Measurements from ENCODE around the gene GADL1.

Gene GADL1

DNA sequence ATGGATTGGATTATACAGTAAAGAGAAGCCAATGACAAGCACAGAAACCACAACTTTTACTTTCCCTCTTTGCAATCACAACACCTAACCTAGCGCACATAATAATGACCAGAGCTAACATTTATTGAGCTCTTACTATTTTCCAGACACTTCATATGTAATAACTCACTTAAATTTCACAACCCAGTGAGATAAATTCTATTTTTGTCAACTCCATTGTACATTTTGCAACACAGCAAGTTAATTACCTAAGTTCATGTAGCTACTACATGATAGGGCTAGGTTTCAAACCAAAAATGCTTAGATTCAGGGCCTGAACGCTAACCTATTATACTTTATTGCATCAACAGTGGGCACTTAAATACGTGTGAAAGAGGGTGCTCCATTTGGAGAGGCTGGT lies 89.5 kb downstream of the GADL1 start:
- TF ChIP-seq, protein P1, sequence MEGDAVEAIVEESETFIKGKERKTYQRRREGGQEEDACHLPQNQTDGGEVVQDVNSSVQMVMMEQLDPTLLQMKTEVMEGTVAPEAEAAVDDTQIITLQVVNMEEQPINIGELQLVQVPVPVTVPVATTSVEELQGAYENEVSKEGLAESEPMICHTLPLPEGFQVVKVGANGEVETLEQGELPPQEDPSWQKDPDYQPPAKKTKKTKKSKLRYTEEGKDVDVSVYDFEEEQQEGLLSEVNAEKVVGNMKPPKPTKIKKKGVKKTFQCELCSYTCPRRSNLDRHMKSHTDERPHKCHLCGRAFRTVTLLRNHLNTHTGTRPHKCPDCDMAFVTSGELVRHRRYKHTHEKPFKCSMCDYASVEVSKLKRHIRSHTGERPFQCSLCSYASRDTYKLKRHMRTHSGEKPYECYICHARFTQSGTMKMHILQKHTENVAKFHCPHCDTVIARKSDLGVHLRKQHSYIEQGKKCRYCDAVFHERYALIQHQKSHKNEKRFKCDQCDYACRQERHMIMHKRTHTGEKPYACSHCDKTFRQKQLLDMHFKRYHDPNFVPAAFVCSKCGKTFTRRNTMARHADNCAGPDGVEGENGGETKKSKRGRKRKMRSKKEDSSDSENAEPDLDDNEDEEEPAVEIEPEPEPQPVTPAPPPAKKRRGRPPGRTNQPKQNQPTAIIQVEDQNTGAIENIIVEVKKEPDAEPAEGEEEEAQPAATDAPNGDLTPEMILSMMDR (IDR thresholded peaks at IDR 0.05), result no peak
- H3K27me3 Mint-ChIP-seq (ENCODE audit: low read depth, poor library complexity), result peaks cover 4% of the 10 kb centered on the region
- H3K4me3 Mint-ChIP-seq, result no peak overlapping the region
- no peaks in the 10 kb centered on the region for H3K9me3 Mint-ChIP-seq
- no peak overlapping the region for H3K27ac Mint-ChIP-seq
- no peaks in the 10 kb centered on the region for H3K36me3 Mint-ChIP-seq (ENCODE audit: low read depth)
- no peak for DNase-seq
- no peaks in the 10 kb centered on the region for H3K4me1 Mint-ChIP-seq

DNA sequence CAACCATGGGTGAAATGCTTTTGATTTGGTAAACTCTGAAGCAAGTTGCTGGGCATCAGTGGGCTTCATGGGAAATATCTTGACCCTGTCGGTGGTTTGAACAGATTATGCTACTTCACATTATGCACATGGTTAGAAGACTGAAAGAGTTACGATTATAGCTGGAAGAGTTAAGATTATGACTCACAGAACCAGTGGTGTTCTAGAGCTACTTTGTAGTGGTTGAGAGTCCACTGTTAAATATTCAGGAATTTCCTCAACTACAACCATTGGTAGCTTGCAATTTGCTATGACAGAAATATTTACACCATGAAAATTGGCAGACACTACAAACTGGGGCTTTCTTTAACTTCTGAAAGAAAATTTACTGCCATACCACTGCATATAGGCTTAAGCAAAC lies 99.3 kb downstream of the GADL1 start:
- Mint-ChIP-seq H3K4me1 (no peaks in the 10 kb centered on the region), H3K27me3 (ENCODE audit: low read depth, poor library complexity) (peaks cover 3% of the 10 kb centered on the region), H3K36me3 (ENCODE audit: low read depth) (no peaks in the 10 kb centered on the region), H3K27ac (no peak overlapping the region), H3K4me3 (no peak overlapping the region), H3K9me3 (peaks cover 7% of the 10 kb centered on the region)
- DNase-seq, result no peak
- TF ChIP-seq, protein P1 (IDR thresholded peaks at IDR 0.05), result no peak

DNA sequence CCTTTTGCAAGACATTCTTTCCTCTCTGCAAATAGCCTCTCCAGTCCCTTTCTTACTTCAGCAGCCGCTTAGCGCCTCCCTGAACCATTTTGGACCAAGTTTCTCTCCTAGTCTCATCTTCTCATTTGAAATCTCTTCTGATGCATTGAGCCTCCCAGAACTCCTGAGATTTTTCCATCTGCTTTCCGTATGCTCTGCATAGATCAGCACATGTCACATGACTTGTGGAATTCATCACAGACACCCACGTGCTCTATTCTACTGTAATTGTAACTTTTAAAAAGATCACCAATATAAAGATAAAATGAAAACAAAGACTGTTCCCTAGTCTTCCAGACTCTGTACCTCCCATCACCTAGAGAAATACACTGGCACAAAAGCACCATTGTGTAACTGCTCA lies 100.7 kb downstream of the GADL1 start:
- TF ChIP-seq, protein P1 (IDR thresholded peaks at IDR 0.05), result no peak

DNA sequence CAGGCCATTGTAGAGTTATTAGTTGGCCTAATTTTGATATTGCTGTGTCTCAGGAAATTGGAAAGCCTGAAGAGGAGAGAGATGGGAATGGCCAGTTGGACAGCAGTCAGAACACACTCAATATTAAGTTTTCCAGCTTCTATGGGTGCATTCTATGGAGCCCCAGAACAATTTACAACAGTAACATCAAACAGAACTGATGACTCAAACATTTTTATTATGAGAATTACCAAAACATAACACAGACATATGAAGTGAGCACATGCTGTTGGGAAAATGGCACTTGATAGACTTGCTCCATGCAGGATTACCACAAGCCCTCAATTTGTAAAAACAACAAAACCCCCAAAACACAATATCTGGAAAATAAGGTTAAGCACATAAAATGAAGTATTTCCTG lies 104.3 kb downstream of the GADL1 start:
- H3K4me1 Mint-ChIP-seq, result no peaks in the 10 kb centered on the region
- H3K36me3 Mint-ChIP-seq (ENCODE audit: low read depth), result no peaks in the 10 kb centered on the region
- no peak for DNase-seq
- H3K27me3 Mint-ChIP-seq (ENCODE audit: low read depth, poor library complexity), result peaks cover 3% of the 10 kb centered on the region
- H3K9me3 Mint-ChIP-seq, result peaks cover 7% of the 10 kb centered on the region
- H3K4me3 Mint-ChIP-seq, result no peak overlapping the region
- no peak overlapping the region for H3K27ac Mint-ChIP-seq
- TF ChIP-seq, protein P1 (IDR thresholded peaks at IDR 0.05), result no peak

More for the DNA sequence above, 100.7 kb downstream of the GADL1 start:
- Mint-ChIP-seq H3K27ac (no peak overlapping the region), H3K27me3 (ENCODE audit: low read depth, poor library complexity) (peaks cover 3% of the 10 kb centered on the region), H3K4me3 (no peak overlapping the region), H3K4me1 (no peaks in the 10 kb centered on the region), H3K36me3 (ENCODE audit: low read depth) (no peaks in the 10 kb centered on the region), H3K9me3 (peaks cover 7% of the 10 kb centered on the region)
- no peak for DNase-seq

DNA sequence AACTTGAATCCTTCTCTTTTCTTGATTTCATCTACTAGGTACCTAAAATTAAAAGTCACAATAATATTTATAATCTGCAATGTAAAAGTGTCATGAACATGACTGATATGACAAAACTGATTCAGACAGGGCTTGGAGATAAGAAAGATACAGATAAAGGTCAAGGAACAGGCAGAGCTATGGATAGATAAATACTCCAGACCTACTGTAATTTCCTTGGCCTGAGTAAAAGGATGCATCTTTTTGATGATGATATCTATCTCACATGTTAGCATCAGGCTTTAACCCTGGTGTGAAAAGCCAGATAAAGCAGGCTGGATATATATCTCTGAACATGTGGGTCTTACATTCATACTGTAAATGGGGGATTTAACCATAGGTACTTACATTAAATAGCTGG lies 108.1 kb downstream of the GADL1 start:
- no peak for DNase-seq
- TF ChIP-seq, protein P1 (IDR thresholded peaks at IDR 0.05), result no peak
- H3K9me3 Mint-ChIP-seq, result peaks cover 1% of the 10 kb centered on the region
- H3K4me3 Mint-ChIP-seq, result no peak overlapping the region
- no peaks in the 10 kb centered on the region for H3K4me1 Mint-ChIP-seq
- no peak overlapping the region for H3K27ac Mint-ChIP-seq
- H3K36me3 Mint-ChIP-seq (ENCODE audit: low read depth), result no peaks in the 10 kb centered on the region
- H3K27me3 Mint-ChIP-seq (ENCODE audit: low read depth, poor library complexity), result no peaks in the 10 kb centered on the region

DNA sequence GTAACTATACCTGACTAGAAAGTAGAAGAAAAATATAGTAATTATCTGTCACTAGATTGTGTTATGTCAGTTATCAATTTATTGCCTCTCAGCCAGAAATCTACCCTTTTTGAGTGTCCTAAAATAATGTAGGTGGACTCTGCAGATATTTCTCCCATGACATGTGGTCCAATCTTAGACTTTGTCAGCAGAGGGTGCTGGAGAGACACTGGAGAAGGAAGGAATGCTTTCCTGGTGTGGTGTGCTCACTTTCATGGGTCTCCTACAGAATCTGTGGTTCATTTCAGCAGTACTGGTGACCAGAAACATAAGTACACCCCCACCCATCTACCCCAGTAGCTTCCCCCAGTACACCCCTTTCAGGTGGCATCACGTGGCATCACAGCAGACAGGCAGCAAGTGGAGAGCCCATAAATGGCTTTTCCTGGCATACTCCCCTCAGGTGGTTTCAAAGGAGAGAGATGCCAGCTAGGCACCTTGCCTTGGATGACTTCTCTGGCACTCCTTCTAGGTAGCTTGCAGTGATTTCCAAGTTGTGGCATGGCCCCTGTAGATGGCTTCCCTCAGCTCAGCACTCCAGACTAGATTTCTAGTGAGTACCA lies 114.7 kb downstream of the GADL1 start:
- H3K27me3 Mint-ChIP-seq (ENCODE audit: low read depth, poor library complexity), result no peaks in the 10 kb centered on the region
- H3K4me3 Mint-ChIP-seq, result no peak overlapping the region
- no peak for DNase-seq
- H3K36me3 Mint-ChIP-seq (ENCODE audit: low read depth), result no peaks in the 10 kb centered on the region
- no peaks in the 10 kb centered on the region for H3K4me1 Mint-ChIP-seq
- no peak overlapping the region for H3K27ac Mint-ChIP-seq
- TF ChIP-seq, protein P1 (IDR thresholded peaks at IDR 0.05), result peak; percentile 28
- H3K9me3 Mint-ChIP-seq, result no peaks in the 10 kb centered on the region

Measured in nephron progenitor cell (in vitro differentiated cells).